ENCODE results near the gene ZFAND3. TPM values are rescaled to one million over a fixed set of nuclear protein-coding genes. Genes with fewer than 3 reads are reported as not detected.
A peak's percentile ranks its signal among the peaks of the same experiment; 100 is the strongest.

Gene ZFAND3
- polyA plus RNA-seq, 1 of the 3 experiments (the other 2 are of a cell fraction) = 16.7 TPM

GRCh38 chr6:38169221-38169976, 349.9 kb downstream of the ZFAND3 start:
- H3K27me3 ChIP-seq (ENCODE audit: insufficient read depth) = no peaks in the 10 kb centered on the region
- no peak for DNase-seq
- no peaks in the 10 kb centered on the region for H3K79me2 ChIP-seq (ENCODE audit: insufficient read depth)
- no peak overlapping the region for H2AFZ ChIP-seq (ENCODE audit: low read depth)
- TF ChIP-seq REST (IDR thresholded peaks at IDR 0.05; ENCODE audit: low read depth, low read length) (no peak), PBX3 (IDR thresholded peaks at IDR 0.05) (no peak), FOXJ3 (CRISPR knock-in tag; IDR thresholded peaks at IDR 0.05) (no peak), GATA2 (CRISPR knock-in tag; IDR thresholded peaks at IDR 0.05) (no peak), USF1 (IDR thresholded peaks at IDR 0.05; ENCODE audit: borderline replicate concordance, low read depth) (no peak), RAD21 (IDR thresholded peaks at IDR 0.05; ENCODE audit: low read length) (no peak), POLR2AphosphoS5 (IDR thresholded peaks at IDR 0.05; ENCODE audit: low read depth, low read length) (no peak), ELF1 (IDR thresholded peaks at IDR 0.05) (no peak), FOSL2 (IDR thresholded peaks at IDR 0.05; ENCODE audit: borderline replicate concordance, low read depth) (no peak), EZH2phosphoT487 (IDR thresholded peaks at IDR 0.05; ENCODE audit: borderline replicate concordance, low read depth) (no peak)
- no peaks in the 10 kb centered on the region for H3K9me2 ChIP-seq
- peak overlapping the region in 1 of 2 experiments; percentile 14; a peak in 1 of 4 replicates for H3K27ac ChIP-seq (ENCODE audit: low read depth in 2 of 2, low read length in 1 of 2)
- H3K4me2 ChIP-seq = no peak overlapping the region
- H3K4me3 ChIP-seq (ENCODE audit: low read depth in 2 of 2, low read length in 1 of 2) = no peak overlapping the region
- peaks cover 0 to 2% of the 10 kb centered on the region in 2 experiments for H3K36me3 ChIP-seq (replicated peaks in 1 of 2; ENCODE audit: control insufficient read depth in 1 of 2, insufficient read depth in 2 of 2, low read length in 1 of 2)
- H4K20me1 ChIP-seq (ENCODE audit: insufficient read depth) = no peaks in the 10 kb centered on the region
- ChIA-PET POLR2A (no interaction called here), CTCF (interaction anchor here (1.0 to 1.8 kb wide), 3 partner anchors 12 to 325 kb away, joined by 3 to 5 read pairs (median 3); no protein-coding TSS in a partner anchor)
- 94% methylated on average over 16 of the region's 20 CpGs for WGBS (ENCODE audit: low lambda C conversion rate)
- peaks cover 0 to 40% of the 10 kb centered on the region in 2 experiments; a peak in 1 of 4 replicates for H3K4me1 ChIP-seq (ENCODE audit: control insufficient read depth in 1 of 2, insufficient read depth in 2 of 2, low read depth in 1 of 2, low read length in 1 of 2)
- H3K9ac ChIP-seq = no peak overlapping the region
- H3K9me3 ChIP-seq = no peaks in the 10 kb centered on the region
- no peaks in the 10 kb centered on the region for H3F3A ChIP-seq (replicated peaks; ENCODE audit: insufficient read depth)

Data from SK-N-SH (cell line).